HG03045 (cell line): ENCODE measurements around the gene SERPINB8.

Source experiments
- ATAC-seq: cut with Tn5 transposase; IDR thresholded peaks from one replicate; pipeline ENCODE4 v1.9.1; 2021; ENCODE audit warnings: mild to moderate bottlenecking, moderate library complexity; ENCODE audit not compliant: unreplicated experiment

The SERPINB8 gene

GRCh38 chr18:64011513-64011912 is 41.6 kb downstream of the SERPINB8 start:
- no peak for ATAC-seq

GRCh38 chr18:64017870-64018269 is 48.0 kb downstream of the SERPINB8 start:
- ATAC-seq = no peak

- no peak for ATAC-seq
Measured at GRCh38 chr18:64019922-64020756, 50.3 kb downstream of the SERPINB8 start.

GRCh38 chr18:64026350-64026749 is 56.5 kb downstream of the SERPINB8 start:
- ATAC-seq = no peak

GRCh38 chr18:64027931-64028695 is 58.2 kb downstream of the SERPINB8 start:
- no peak for ATAC-seq

GRCh38 chr18:64029096-64029495 is 59.2 kb downstream of the SERPINB8 start:
- no peak for ATAC-seq

GRCh38 chr18:64031411-64031810 is 61.5 kb downstream of the SERPINB8 start:
- ATAC-seq = no peak

- ATAC-seq = no peak
Measured at GRCh38 chr18:64032312-64032711, 62.4 kb downstream of the SERPINB8 start.

GRCh38 chr18:64037812-64038414 is 68.0 kb downstream of the SERPINB8 start:
- peak; percentile 71 for ATAC-seq
